GM19468 (cell line): ENCODE results near the gene PBLD.
"Not testable (repeated sequence)": the region's sequence is repeated elsewhere in the genome, so short reads cannot be mapped to it uniquely, and the experiment has no call there.

Source experiments
- ATAC-seq: cut with Tn5 transposase; IDR thresholded peaks from one replicate; pipeline ENCODE4 v1.9.1; 2021; ENCODE audit warnings: mild to moderate bottlenecking, moderate library complexity, moderate number of reproducible peaks; ENCODE audit not compliant: unreplicated experiment; ENCODE audit errors: extremely low read depth

The PBLD gene

GRCh38 chr10:68284062-68285001 is 48.4 kb downstream of the PBLD start:
- no peak for ATAC-seq

GRCh38 chr10:68280758-68281157 is 52.0 kb downstream of the PBLD start:
- ATAC-seq = no peak

GRCh38 chr10:68278906-68279753 is 53.6 kb downstream of the PBLD start:
- not testable (repeated sequence) for ATAC-seq

GRCh38 chr10:68277814-68278213 is 54.9 kb downstream of the PBLD start:
- not testable (repeated sequence) for ATAC-seq

- ATAC-seq = no peak
These were observed 56.5 kb downstream of the PBLD start for GRCh38 chr10:68276224-68276623.

GRCh38 chr10:68275600-68276126 is 57.1 kb downstream of the PBLD start:
- no peak for ATAC-seq

GRCh38 chr10:68272833-68273232 is 59.9 kb downstream of the PBLD start:
- ATAC-seq = no peak

GRCh38 chr10:68271196-68271882 is 61.4 kb downstream of the PBLD start:
- ATAC-seq = no peak

GRCh38 chr10:68269562-68270290 is 63.0 kb downstream of the PBLD start:
- ATAC-seq = no peak

GRCh38 chr10:68261132-68261856 is 71.4 kb downstream of the PBLD start:
- no peak for ATAC-seq

GRCh38 chr10:68253346-68253745 is 79.4 kb downstream of the PBLD start:
- no peak for ATAC-seq

GRCh38 chr10:68251625-68252495 is 80.9 kb downstream of the PBLD start:
- no peak for ATAC-seq

- ATAC-seq = no peak
These were observed 81.6 kb downstream of the PBLD start for GRCh38 chr10:68251151-68251550.

GRCh38 chr10:68249297-68249696 is 83.4 kb downstream of the PBLD start:
- no peak for ATAC-seq

- ATAC-seq = no peak
These were observed 84.8 kb downstream of the PBLD start for GRCh38 chr10:68247931-68248330.

GRCh38 chr10:68246397-68246796 is 86.3 kb downstream of the PBLD start:
- ATAC-seq = not testable (repeated sequence)

- ATAC-seq = no peak
These were observed 90.7 kb downstream of the PBLD start for GRCh38 chr10:68242051-68242450.

GRCh38 chr10:68239596-68240150 is 93.1 kb downstream of the PBLD start:
- ATAC-seq = no peak
